ENCODE measurements around the gene TYSND1. TPM values are rescaled to one million over a fixed set of nuclear protein-coding genes. Genes with fewer than 3 reads are reported as not detected.

Gene TYSND1
- total RNA-seq, 1 experiment from 2014 or later, result 13.6 TPM

DNA sequence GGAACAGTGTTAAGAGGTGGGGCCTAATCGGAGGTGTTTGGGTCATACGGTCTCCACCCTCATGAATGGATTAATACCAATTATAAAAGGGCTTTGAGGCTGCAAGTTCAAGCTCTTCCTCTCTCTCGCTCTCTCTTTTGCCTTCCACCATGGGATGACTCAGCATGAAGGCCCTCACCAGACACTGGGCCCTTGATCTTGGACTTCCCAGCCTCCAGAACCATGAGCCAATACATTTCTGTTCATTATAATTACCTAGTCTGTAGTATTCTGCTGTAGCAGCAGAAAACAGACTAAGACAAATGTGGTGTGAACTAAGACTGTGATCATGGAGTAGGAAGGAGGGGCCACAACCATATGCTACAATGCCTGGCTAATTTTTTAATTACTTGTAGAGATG is 21.6 kb downstream of the TYSND1 start:
- TF ChIP-seq ZFX (IDR thresholded peaks at IDR 0.05) (no peak), RAD21 (IDR thresholded peaks at IDR 0.05; ENCODE audit: low read depth) (no peak), POLR2AphosphoS5 (IDR thresholded peaks at IDR 0.05; ENCODE audit: low read depth, low read length) (no peak)
- TF ChIP-seq, protein P1, sequence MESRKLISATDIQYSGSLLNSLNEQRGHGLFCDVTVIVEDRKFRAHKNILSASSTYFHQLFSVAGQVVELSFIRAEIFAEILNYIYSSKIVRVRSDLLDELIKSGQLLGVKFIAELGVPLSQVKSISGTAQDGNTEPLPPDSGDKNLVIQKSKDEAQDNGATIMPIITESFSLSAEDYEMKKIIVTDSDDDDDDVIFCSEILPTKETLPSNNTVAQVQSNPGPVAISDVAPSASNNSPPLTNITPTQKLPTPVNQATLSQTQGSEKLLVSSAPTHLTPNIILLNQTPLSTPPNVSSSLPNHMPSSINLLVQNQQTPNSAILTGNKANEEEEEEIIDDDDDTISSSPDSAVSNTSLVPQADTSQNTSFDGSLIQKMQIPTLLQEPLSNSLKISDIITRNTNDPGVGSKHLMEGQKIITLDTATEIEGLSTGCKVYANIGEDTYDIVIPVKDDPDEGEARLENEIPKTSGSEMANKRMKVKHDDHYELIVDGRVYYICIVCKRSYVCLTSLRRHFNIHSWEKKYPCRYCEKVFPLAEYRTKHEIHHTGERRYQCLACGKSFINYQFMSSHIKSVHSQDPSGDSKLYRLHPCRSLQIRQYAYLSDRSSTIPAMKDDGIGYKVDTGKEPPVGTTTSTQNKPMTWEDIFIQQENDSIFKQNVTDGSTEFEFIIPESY (IDR thresholded peaks at IDR 0.05; ENCODE audit: extremely low read depth, insufficient replicate concordance, low read length), result no peak
- ChIA-PET RAD21 (ENCODE audit: low non-redundant PET in 1 of 2, low total read pairs in 2 of 2, uncharacterized antibody in 2 of 2, unreplicated experiment in 2 of 2) (no interaction called here), CTCF (no interaction called here), POLR2A (no interaction called here)
- H3K4me1 ChIP-seq (ENCODE audit: control insufficient read depth in 1 of 2, insufficient read depth in 2 of 2, low read length in 2 of 2), result peaks cover 0 to 7% of the 10 kb centered on the region in 2 experiments; a peak in 1 of 4 replicates
- H3K9ac ChIP-seq (ENCODE audit: low read length), result no peak overlapping the region
- ATAC-seq (no peak), DNase-seq (ENCODE audit: low read depth, low spot score) (no peak)
- no peak overlapping the region for H3K27ac ChIP-seq (ENCODE audit: low read depth, low read length)
- H2AFZ ChIP-seq (ENCODE audit: low read depth, low read length, poor library complexity, severe bottlenecking), result no peak overlapping the region
- peaks cover 42% of the 10 kb centered on the region for H3K79me2 ChIP-seq (ENCODE audit: insufficient read depth, low read length)
- H3K9me3 ChIP-seq (ENCODE audit: control insufficient read depth in 1 of 2, insufficient read depth in 1 of 2, low read depth in 1 of 2, low read length in 2 of 2), result no peaks in the 10 kb centered on the region
- no peak overlapping the region for H3K4me3 ChIP-seq (replicated peaks in 1 of 2; ENCODE audit: low read depth in 1 of 2, low read length in 2 of 2)
- no peak overlapping the region for H3K4me2 ChIP-seq (ENCODE audit: low read length)
- no peaks in the 10 kb centered on the region for H4K20me1 ChIP-seq (ENCODE audit: insufficient read depth)
- BruUV-seq (replicated peaks), result no TSS peak
- no peaks in the 10 kb centered on the region for H3K9me2 ChIP-seq (ENCODE audit: insufficient read depth)
- intact Hi-C loops (cut with micrococcal nuclease), result no loop called here
- H3K27me3 ChIP-seq (ENCODE audit: insufficient read depth, low read length), result no peaks in the 10 kb centered on the region
- H3K36me3 ChIP-seq (ENCODE audit: control insufficient read depth in 1 of 2, insufficient read depth in 2 of 2, low read length in 2 of 2), result peaks cover 2 to 21% of the 10 kb centered on the region in 2 experiments; a peak in 3 of 4 replicates

DNA sequence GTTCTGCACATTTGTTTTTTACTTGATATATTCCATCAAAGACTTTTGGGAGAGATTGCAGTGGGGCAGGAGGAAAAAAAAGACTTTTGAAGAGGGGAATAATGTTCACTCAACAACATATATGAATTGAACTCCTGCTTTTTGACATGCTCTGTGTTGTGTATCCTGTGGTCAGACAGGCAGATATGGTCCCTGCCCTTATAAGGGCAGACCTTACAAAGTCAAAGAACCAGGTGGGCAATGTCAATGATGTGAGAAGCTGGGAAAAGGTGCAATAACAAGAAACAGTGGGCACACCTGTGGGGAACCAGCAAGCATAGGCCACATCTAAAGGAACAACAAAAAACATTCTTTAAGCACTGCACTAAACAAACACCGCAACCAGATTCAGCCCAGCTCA is 22.1 kb downstream of the TYSND1 start:
- Histone ChIP-seq H3K4me2 (ENCODE audit: low read length) (no peak overlapping the region), H3K4me3 (replicated peaks in 1 of 2; ENCODE audit: low read depth in 1 of 2, low read length in 2 of 2) (no peak overlapping the region), H3K9me2 (ENCODE audit: insufficient read depth) (no peaks in the 10 kb centered on the region), H4K20me1 (ENCODE audit: insufficient read depth) (no peaks in the 10 kb centered on the region), H3K9me3 (ENCODE audit: control insufficient read depth in 1 of 2, insufficient read depth in 1 of 2, low read depth in 1 of 2, low read length in 2 of 2) (no peaks in the 10 kb centered on the region), H3K4me1 (ENCODE audit: control insufficient read depth in 1 of 2, insufficient read depth in 2 of 2, low read length in 2 of 2) (peaks cover 0 to 7% of the 10 kb centered on the region in 2 experiments; a peak in 1 of 4 replicates), H2AFZ (ENCODE audit: low read depth, low read length, poor library complexity, severe bottlenecking) (no peak overlapping the region), H3K36me3 (ENCODE audit: control insufficient read depth in 1 of 2, insufficient read depth in 2 of 2, low read length in 2 of 2) (peaks cover 2 to 26% of the 10 kb centered on the region in 2 experiments; a peak in 3 of 4 replicates), H3K79me2 (ENCODE audit: insufficient read depth, low read length) (peaks cover 37% of the 10 kb centered on the region), H3K27ac (ENCODE audit: low read depth, low read length) (no peak overlapping the region), H3K9ac (ENCODE audit: low read length) (no peak overlapping the region), H3K27me3 (ENCODE audit: insufficient read depth, low read length) (no peaks in the 10 kb centered on the region)
- POLR2A ChIA-PET, result no interaction called here
- RAD21 ChIA-PET (ENCODE audit: low non-redundant PET in 1 of 2, low total read pairs in 2 of 2, uncharacterized antibody in 2 of 2, unreplicated experiment in 2 of 2), result no interaction called here
- DNase-seq (ENCODE audit: low read depth, low spot score), result no peak
- intact Hi-C loops (cut with micrococcal nuclease), result no loop called here
- ATAC-seq, result no peak
- no TSS peak for BruUV-seq (replicated peaks)
- CTCF ChIA-PET, result no interaction called here
- no peak for TF ChIP-seq FOSL1 (IDR thresholded peaks at IDR 0.05; ENCODE audit: low read depth)
- TF ChIP-seq, protein P2, sequence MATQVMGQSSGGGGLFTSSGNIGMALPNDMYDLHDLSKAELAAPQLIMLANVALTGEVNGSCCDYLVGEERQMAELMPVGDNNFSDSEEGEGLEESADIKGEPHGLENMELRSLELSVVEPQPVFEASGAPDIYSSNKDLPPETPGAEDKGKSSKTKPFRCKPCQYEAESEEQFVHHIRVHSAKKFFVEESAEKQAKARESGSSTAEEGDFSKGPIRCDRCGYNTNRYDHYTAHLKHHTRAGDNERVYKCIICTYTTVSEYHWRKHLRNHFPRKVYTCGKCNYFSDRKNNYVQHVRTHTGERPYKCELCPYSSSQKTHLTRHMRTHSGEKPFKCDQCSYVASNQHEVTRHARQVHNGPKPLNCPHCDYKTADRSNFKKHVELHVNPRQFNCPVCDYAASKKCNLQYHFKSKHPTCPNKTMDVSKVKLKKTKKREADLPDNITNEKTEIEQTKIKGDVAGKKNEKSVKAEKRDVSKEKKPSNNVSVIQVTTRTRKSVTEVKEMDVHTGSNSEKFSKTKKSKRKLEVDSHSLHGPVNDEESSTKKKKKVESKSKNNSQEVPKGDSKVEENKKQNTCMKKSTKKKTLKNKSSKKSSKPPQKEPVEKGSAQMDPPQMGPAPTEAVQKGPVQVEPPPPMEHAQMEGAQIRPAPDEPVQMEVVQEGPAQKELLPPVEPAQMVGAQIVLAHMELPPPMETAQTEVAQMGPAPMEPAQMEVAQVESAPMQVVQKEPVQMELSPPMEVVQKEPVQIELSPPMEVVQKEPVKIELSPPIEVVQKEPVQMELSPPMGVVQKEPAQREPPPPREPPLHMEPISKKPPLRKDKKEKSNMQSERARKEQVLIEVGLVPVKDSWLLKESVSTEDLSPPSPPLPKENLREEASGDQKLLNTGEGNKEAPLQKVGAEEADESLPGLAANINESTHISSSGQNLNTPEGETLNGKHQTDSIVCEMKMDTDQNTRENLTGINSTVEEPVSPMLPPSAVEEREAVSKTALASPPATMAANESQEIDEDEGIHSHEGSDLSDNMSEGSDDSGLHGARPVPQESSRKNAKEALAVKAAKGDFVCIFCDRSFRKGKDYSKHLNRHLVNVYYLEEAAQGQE (IDR thresholded peaks at IDR 0.05; ENCODE audit: low read depth), result no peak
- TF ChIP-seq ZFX (IDR thresholded peaks at IDR 0.05), result no peak
- TF ChIP-seq YY1 (IDR thresholded peaks at IDR 0.05; ENCODE audit: extremely low read depth, insufficient replicate concordance, low read depth, low read length), result no peak
- TF ChIP-seq, protein P1 (IDR thresholded peaks at IDR 0.05; ENCODE audit: extremely low read depth, insufficient replicate concordance, low read length), result no peak
- TF ChIP-seq CEBPB (IDR thresholded peaks at IDR 0.05; ENCODE audit: low read depth), result no peak
- no peak for TF ChIP-seq POLR2AphosphoS5 (IDR thresholded peaks at IDR 0.05; ENCODE audit: low read depth, low read length)
- no peak for TF ChIP-seq POLR2A (IDR thresholded peaks at IDR 0.05; ENCODE audit: borderline replicate concordance, extremely low read depth, insufficient read depth, insufficient read length)
- no peak for TF ChIP-seq JUND (IDR thresholded peaks at IDR 0.05)
- TF ChIP-seq ELF1 (IDR thresholded peaks at IDR 0.05; ENCODE audit: borderline replicate concordance, low read depth), result no peak
- TF ChIP-seq RAD21 (IDR thresholded peaks at IDR 0.05; ENCODE audit: low read depth), result no peak

All from HCT116 (cell line).